Heart right ventricle (tissue), 16 donors: ENCODE measurements around the gene NCR3LG1. TPM values are rescaled to one million over a fixed set of nuclear protein-coding genes. Genes with fewer than 3 reads are reported as not detected.

ENCODE experiments used
- ATAC-seq, 8 donors: fragments of 200-7000 bp; cut with Tn5 transposase; one replicate each; pipeline ENCODE4 v1.9.1; 2020; ENCODE audit warnings: mild to moderate bottlenecking in 8 of 8, moderate library complexity in 8 of 8, moderate number of reproducible peaks in 1 of 8
- DNase-seq, 2 donors: peaks; one replicate each; pipeline ENCODE4 v3.0.0-alpha.2; 2020
- H3K27ac ChIP-seq, 10 donors: fragments of 200-600 bp; sonication (generic) in 2 of 10; one replicate each; pipeline versions ENCODE4 v1.5.0 to v1.8.0; 2020 to 2022; ENCODE audit warnings: mild to moderate bottlenecking in 3 of 10
- H3K27me3 ChIP-seq, 7 donors: fragments of 200-600 bp; one replicate each; pipeline ENCODE4 v1.8.0; 2021 to 2022; ENCODE audit warnings: mild to moderate bottlenecking in 2 of 7
- H3K36me3 ChIP-seq, 9 donors: fragments of 200-600 bp; sonication (generic) in 1 of 9; one replicate each; pipeline versions ENCODE4 v1.5.0 to v1.8.0; 2020 to 2022; ENCODE audit warnings: mild to moderate bottlenecking in 2 of 9
- H3K4me1 ChIP-seq, 9 donors: fragments of 200-600 bp; sonication (generic) in 1 of 9; one replicate each; pipeline versions ENCODE4 v1.5.0 to v1.8.0; 2020 to 2022; ENCODE audit warnings: mild to moderate bottlenecking in 4 of 9
- H3K4me3 ChIP-seq, 10 donors: fragments of 200-600 bp; sonication (generic) in 2 of 10; one replicate each; pipeline versions ENCODE4 v1.5.0 to v1.8.0; 2020 to 2022; ENCODE audit warnings: mild to moderate bottlenecking in 7 of 10, moderate library complexity in 2 of 10
- H3K9me3 ChIP-seq, 11 donors: fragments of 200-600 bp in 10 of 11; sonication (generic) in 2 of 11; one replicate each; pipeline versions ENCODE4 v1.5.0 to v1.8.0; 2013 to 2022; ENCODE audit warnings: mild to moderate bottlenecking in 2 of 11, control low read depth in 1 of 11, moderate library complexity in 1 of 11
- WGBS, 2 donors: extraction: QIAGEN DNeasy Blood & Tissue Kit; methylation state at CpG; one replicate each; pipeline ENCODE4 v1.1.7; 2013; ENCODE audit warnings: inconsistent platforms in 1 of 2; 5-methylcytosine and 5-hydroxymethylcytosine counted together
- intact Hi-C, 10 donors: fragments of 100-400 bp; cut with DNase I; formaldehyde crosslinking; loops; one replicate each; pipeline versions ENCODE4 v1.11.1 to v1.14.2; 2022
- polyA plus RNA-seq, 2 donors: library from polyadenylated mRNA; stranded (reverse); fragments of 200-250 nt; gene quantifications; one replicate each; pipeline ENCODE4 v1.2.3, GENCODE V29; 2013
- total RNA-seq, 10 donors: library from RNA; stranded (reverse); fragmentation: NEBNext Ultra II Directional in 3 of 10; extraction: Animal tissue kit (Norgen Biotek cat#: 25700) in 3 of 10; gene quantifications; one replicate each; pipeline versions ENCODE4 v1.2.1 to v1.2.4, GENCODE V29; 2021 to 2023
- TF ChIP-seq, protein P1 (sequence below), 9 donors: fragments of 200-600 bp; sonication (generic) in 2 of 9; IDR thresholded peaks; one replicate each; pipeline versions ENCODE4 v1.5.0 to v1.8.0; 2021 to 2022; ENCODE audit warnings: antibody characterized with exemption in 9 of 9, mild to moderate bottlenecking in 5 of 9, moderate library complexity in 1 of 9
- donor health status: Arrhythmogenic right ventricular cardiomyopathy.
- donor health status: ischemic (EF 13 %, LVEDD 7.1; RV severe dilation, severe dysfunction).
- donor health status: healthy with polysubstance abuse.
- donor health status: DM: no; HTN: yes; CAD: no.
- donor health status: DM: no; HTN: no; CAD: no.
- donor health status: ischemic (EF 25% LVEDD 6.9; RV normal size, moderate dysfunction).
- donor health status: ischemic (EF 25% LVEDD 5.7; RV mildly dilated, moderate dysfunction).
- donor health status: healthy.
- donor health status: DM: yes; HTN: yes; CAD: no.
- donor health status: Ischemic cardiomyopathy.
- donor health status: ischemic (EF 35%, LVEDD 5.7; RV mildly dilated, moderate dysfunction).
- donor health status: nonischemic (EF 11% LVEDD 7.7; RV severe dilation, severe dysfunction).
- donor health status: DM: yes; HTN: yes; CAD: no.
- donor health status: PGD.
- donor health status: ischemic (EF 29% LVEDD 5.4; RV normal size, mild dysfunction).
- donor health status: nonischemic (EF 23%, LVEDD 6.1; RV moderate dilation, normal function).

The NCR3LG1 gene
- total and polyA plus RNA-seq, 12 donors, result 0.07 to 2.1 (median 1.1) TPM

DNA sequence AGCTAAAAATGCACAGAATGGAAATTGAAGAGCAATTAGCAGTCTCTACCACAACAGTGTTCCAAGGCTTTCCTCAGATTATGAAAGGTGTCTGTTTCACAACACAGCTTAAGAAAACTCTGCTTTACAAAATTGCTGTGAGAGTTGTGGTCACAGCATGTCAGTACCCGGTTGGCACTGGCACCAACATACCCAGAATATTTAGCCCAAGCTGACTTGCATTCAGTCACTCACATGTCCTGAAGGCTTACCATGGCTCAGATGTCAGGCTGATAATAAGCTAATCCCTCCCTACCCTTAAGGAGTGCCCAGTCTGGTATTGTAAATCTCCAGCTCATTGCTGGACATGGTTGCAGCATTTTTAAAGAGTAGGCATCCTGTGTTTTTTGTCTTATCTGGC lies 14.9 kb downstream of the NCR3LG1 start:
- DNase-seq (no peak), ATAC-seq (no peak)
- H3K27ac ChIP-seq, result no peak overlapping the region
- H3K9me3 ChIP-seq, result peaks cover 0 to 41% (median 26%) of the 10 kb centered on the region in 11 donors
- H3K4me3 ChIP-seq, result no peak overlapping the region
- 83 to 96% methylated on average over 1 of the region's 1 CpG for WGBS, 2 donors
- TF ChIP-seq, protein P1, sequence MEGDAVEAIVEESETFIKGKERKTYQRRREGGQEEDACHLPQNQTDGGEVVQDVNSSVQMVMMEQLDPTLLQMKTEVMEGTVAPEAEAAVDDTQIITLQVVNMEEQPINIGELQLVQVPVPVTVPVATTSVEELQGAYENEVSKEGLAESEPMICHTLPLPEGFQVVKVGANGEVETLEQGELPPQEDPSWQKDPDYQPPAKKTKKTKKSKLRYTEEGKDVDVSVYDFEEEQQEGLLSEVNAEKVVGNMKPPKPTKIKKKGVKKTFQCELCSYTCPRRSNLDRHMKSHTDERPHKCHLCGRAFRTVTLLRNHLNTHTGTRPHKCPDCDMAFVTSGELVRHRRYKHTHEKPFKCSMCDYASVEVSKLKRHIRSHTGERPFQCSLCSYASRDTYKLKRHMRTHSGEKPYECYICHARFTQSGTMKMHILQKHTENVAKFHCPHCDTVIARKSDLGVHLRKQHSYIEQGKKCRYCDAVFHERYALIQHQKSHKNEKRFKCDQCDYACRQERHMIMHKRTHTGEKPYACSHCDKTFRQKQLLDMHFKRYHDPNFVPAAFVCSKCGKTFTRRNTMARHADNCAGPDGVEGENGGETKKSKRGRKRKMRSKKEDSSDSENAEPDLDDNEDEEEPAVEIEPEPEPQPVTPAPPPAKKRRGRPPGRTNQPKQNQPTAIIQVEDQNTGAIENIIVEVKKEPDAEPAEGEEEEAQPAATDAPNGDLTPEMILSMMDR (IDR thresholded peaks at IDR 0.05), result no peak
- no peaks in the 10 kb centered on the region for H3K27me3 ChIP-seq
- peaks cover 0 to 4% (median 0%) of the 10 kb centered on the region in 9 donors for H3K4me1 ChIP-seq
- intact Hi-C loops, result no loop called here
- H3K36me3 ChIP-seq, result peaks cover 0 to 45% (median 14%) of the 10 kb centered on the region in 9 donors

DNA sequence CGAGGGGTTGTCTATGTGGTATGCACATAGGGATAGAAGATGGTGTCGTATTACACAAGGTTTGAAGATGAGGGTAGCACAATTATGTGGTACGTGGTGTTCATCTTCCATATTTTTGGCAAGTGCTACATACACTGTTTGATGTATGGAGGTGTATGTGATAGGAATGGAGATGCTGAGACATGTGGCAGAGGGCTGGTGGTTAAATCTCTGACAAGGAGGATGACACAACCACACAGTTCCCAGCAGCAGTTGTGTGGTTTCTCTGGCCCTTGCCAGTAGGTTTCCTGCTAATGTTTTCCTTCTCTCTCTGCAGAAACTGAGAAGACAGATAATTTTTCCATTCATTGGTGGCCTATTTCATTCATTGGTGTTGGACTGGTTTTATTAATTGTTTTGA lies 17.0 kb downstream of the NCR3LG1 start:
- intact Hi-C loops, result no loop called here

DNA sequence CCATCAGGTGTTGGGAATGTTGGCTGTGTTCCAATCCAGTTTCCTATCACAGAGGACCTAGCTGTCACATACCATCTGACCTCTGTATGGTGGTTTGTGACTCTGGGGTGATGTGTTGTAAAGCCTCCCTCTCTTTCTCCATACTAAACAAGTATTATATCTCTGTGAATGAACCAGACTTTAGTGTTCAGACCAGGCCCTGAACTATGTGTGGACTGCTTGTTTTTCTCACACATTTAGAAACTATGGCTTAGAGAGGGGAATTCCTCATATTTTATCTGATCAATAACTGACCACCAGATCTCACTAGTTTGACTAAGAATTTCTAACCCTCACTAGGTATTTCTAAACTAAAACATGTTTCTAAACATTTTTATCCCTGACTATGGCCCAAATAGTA lies 17.5 kb downstream of the NCR3LG1 start:
- Histone ChIP-seq H3K36me3 (peaks cover 0 to 71% (median 27%) of the 10 kb centered on the region in 9 donors), H3K9me3 (peaks cover 0 to 66% (median 45%) of the 10 kb centered on the region in 11 donors), H3K4me3 (no peak overlapping the region), H3K27ac (no peak overlapping the region), H3K4me1 (peaks cover 0 to 4% (median 0%) of the 10 kb centered on the region in 9 donors), H3K27me3 (no peaks in the 10 kb centered on the region)
- intact Hi-C loops, result no loop called here
- DNase-seq (no peak), ATAC-seq (no peak)
- TF ChIP-seq, protein P1 (IDR thresholded peaks at IDR 0.05), result no peak

More for the DNA sequence above, 17.0 kb downstream of the NCR3LG1 start:
- H3K27ac ChIP-seq, result no peak overlapping the region
- H3K4me1 ChIP-seq, result peaks cover 0 to 4% (median 0%) of the 10 kb centered on the region in 9 donors
- H3K36me3 ChIP-seq, result peaks cover 0 to 66% (median 27%) of the 10 kb centered on the region in 9 donors
- ATAC-seq (no peak), DNase-seq (no peak)
- no peaks in the 10 kb centered on the region for H3K27me3 ChIP-seq
- WGBS, 2 donors, result 91 to 93% methylated on average over 3 of the region's 3 CpGs
- H3K4me3 ChIP-seq, result no peak overlapping the region
- H3K9me3 ChIP-seq, result peaks cover 0 to 61% (median 44%) of the 10 kb centered on the region in 11 donors
- TF ChIP-seq, protein P1 (IDR thresholded peaks at IDR 0.05), result no peak

DNA sequence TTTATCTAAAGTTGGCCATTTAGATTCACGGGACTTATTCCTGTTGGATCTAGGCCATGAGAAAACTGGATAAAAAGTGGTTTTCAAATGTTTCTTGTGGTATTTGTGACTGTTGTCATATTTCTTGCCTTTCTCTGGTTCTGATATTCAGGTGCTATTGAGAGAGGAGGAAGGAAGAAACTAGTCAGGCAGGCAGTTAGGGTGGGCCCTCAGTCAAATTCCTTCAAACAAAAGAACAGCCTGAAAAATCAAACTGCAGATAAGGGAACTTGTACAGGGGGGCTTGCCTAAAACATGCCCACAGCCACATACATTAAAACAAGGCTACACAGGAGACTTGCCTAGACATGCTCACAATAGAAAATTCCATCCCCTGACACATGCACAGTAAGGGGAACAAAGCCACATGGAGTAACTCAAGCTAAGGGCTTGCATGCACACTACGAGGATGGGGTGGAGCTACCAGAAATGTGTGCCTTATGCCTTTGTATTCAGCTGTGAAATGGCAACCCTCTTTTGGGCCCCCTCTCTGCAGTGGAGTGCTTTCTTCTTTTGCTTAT lies 18.2 kb downstream of the NCR3LG1 start:
- H3K27ac ChIP-seq, result no peak overlapping the region
- H3K4me3 ChIP-seq, result no peak overlapping the region
- ATAC-seq (no peak), DNase-seq (no peak)
- peaks cover 0 to 74% (median 27%) of the 10 kb centered on the region in 9 donors for H3K36me3 ChIP-seq
- TF ChIP-seq, protein P1 (IDR thresholded peaks at IDR 0.05), result no peak
- peaks cover 0 to 73% (median 45%) of the 10 kb centered on the region in 11 donors for H3K9me3 ChIP-seq
- peaks cover 0 to 4% (median 0%) of the 10 kb centered on the region in 9 donors for H3K4me1 ChIP-seq
- intact Hi-C loops, result no loop called here
- H3K27me3 ChIP-seq, result no peaks in the 10 kb centered on the region
- WGBS, 2 donors, result 86 to 90% methylated on average over 2 of the region's 2 CpGs
